BLaER1 treated with 17β-estradiol and CSF1 and Interleukin-3, amounts not matched to agents 10 nM and 100 nM (cell line): ENCODE measurements around the gene OR4F15.

ENCODE experiments used
- H3K27ac ChIP-seq, 11 experiments: shearing (Covaris generic); formaldehyde crosslinking; 2 replicates each; pipeline ENCODE4 v1.8.1; 2022
- H3K27me3 ChIP-seq, 11 experiments: shearing (Covaris generic); formaldehyde crosslinking; 2 replicates each; pipeline ENCODE4 v1.8.1; 2022
- H3K36me3 ChIP-seq, 11 experiments: shearing (Covaris generic); formaldehyde crosslinking; 2 replicates each; pipeline ENCODE4 v1.8.1; 2022
- H3K4me1 ChIP-seq, 10 experiments: shearing (Covaris generic); formaldehyde crosslinking; 2 replicates each; pipeline ENCODE4 v1.8.1; 2022
- H3K4me2 ChIP-seq, 11 experiments: shearing (Covaris generic); formaldehyde crosslinking; 2 replicates each; pipeline ENCODE4 v1.8.1; 2022
- H3K4me3 ChIP-seq, 10 experiments: shearing (Covaris generic); formaldehyde crosslinking; 2 replicates each; pipeline ENCODE4 v1.8.1; 2022
- H3K9ac ChIP-seq, 11 experiments: shearing (Covaris generic); formaldehyde crosslinking; 2 replicates each; pipeline ENCODE4 v1.8.1; 2022
- H3K9me3 ChIP-seq, 11 experiments: shearing (Covaris generic); formaldehyde crosslinking; replicated peaks in 1 of 11; 2 replicates each; pipeline ENCODE4 v1.8.1; 2022
- H4K20me1 ChIP-seq, 11 experiments: shearing (Covaris generic); formaldehyde crosslinking; 2 replicates each; pipeline ENCODE4 v1.8.1; 2022
- Cebpa-rat ChIP-seq, 11 experiments: shearing (Covaris generic); IDR thresholded peaks; 2 replicates each; pipeline ENCODE4 v1.8.1; 2022

OR4F15 gene

DNA sequence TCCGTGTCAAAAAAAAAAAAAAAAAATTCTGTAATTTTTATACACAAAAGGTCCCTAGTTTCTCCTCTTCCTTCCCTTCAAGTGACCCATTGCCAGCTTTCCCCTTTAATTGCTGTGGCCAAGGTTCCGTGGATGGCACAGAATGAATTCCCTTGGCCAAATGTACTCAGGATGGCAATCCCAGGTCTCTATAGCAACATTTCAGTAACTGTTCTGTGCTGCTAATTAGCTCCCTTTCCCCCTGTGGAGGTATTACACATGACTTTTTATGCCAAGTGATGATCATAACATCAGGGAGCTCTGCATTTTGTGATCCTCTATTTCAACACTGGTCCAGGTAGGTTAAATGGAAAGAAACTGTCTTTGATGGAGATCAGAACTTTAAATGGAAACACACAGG is 8.8 kb upstream of the OR4F15 start, which contains the start of gene OR4F6:
Gene OR4F6, plus strand, starts transcription at position 301 of the 400 bp plus-strand sequence. CDS start 2,211 bp downstream, outside the sequence.
- Histone ChIP-seq H3K36me3 (no peaks in the 10 kb centered on the region), H3K9ac (no peak within 1 kb of the TSS), H3K4me1 (no peaks in the 10 kb centered on the region), H4K20me1 (no peaks in the 10 kb centered on the region), H3K4me2 (no peak within 1 kb of the TSS), H3K9me3 (0 out of 22 replicates have a peak, but pooled peaks cover 0 to 3% (median 0%) of the 10 kb centered on the region in 11 experiments), H3K27me3 (no peaks in the 10 kb centered on the region), H3K4me3 (no peak within 1 kb of the TSS), H3K27ac (no peak within 1 kb of the TSS)
- TF ChIP-seq Cebpa-rat (IDR thresholded peaks at IDR 0.05) = no peak

DNA sequence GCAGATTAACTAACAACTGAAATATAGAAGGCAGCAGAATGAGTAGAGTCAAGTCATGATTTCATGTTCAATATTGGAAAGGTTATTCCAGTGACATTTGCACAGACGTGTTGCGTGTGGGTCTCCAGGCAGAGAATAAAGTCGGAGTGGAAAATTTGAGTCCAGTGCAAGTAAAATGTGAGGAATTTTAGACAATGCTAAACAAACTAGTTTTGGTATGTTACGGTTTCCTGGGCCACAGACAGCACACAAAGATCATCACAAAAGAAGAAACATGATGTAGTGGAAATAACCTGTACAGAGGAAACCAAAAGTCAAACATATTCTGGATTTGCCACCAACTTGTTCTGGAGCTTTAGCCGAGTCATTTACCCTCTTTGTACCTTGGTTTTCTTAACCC is 8.3 kb upstream of the OR4F15 start:
- H3K27ac ChIP-seq = no peak overlapping the region
- H3K4me2 ChIP-seq = no peak overlapping the region
- TF ChIP-seq Cebpa-rat (IDR thresholded peaks at IDR 0.05) = no peak
- no peak overlapping the region for H3K4me3 ChIP-seq
- no peak overlapping the region for H3K9ac ChIP-seq
- H3K36me3 ChIP-seq = no peaks in the 10 kb centered on the region
- no peaks in the 10 kb centered on the region for H4K20me1 ChIP-seq
- H3K4me1 ChIP-seq = no peaks in the 10 kb centered on the region
- H3K9me3 ChIP-seq = 0 out of 22 replicates have a peak, but pooled peaks cover 0 to 3% (median 0%) of the 10 kb centered on the region in 11 experiments
- H3K27me3 ChIP-seq = no peaks in the 10 kb centered on the region

DNA sequence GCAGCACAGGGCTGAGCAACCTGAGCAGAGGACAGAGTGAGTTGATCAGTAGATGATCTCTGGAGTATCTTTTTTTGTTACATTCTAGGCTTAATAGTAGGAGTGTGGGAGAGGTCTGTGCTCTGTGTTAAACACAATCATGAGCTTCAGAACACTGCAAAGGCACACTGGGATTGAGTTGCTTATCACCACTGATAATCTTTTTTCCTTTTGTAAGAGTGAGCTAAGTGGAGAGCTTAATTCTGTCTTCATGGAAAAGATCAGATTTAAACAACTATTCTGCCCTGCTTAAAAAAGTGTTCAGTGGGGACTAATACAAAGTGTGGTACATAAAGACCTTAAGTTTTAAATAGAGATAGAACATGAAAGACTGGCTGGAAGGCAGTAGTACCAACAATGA is 7.6 kb upstream of the OR4F15 start:
- H3K27ac ChIP-seq = no peak overlapping the region
- no peak overlapping the region for H3K4me3 ChIP-seq
- H3K36me3 ChIP-seq = no peaks in the 10 kb centered on the region
- no peaks in the 10 kb centered on the region for H4K20me1 ChIP-seq
- TF ChIP-seq Cebpa-rat (IDR thresholded peaks at IDR 0.05) = no peak
- H3K4me1 ChIP-seq = no peaks in the 10 kb centered on the region
- no peaks in the 10 kb centered on the region for H3K27me3 ChIP-seq
- H3K4me2 ChIP-seq = no peak overlapping the region
- H3K9me3 ChIP-seq = 0 out of 22 replicates have a peak, but pooled peaks cover 0 to 3% (median 0%) of the 10 kb centered on the region in 11 experiments
- no peak overlapping the region for H3K9ac ChIP-seq

DNA sequence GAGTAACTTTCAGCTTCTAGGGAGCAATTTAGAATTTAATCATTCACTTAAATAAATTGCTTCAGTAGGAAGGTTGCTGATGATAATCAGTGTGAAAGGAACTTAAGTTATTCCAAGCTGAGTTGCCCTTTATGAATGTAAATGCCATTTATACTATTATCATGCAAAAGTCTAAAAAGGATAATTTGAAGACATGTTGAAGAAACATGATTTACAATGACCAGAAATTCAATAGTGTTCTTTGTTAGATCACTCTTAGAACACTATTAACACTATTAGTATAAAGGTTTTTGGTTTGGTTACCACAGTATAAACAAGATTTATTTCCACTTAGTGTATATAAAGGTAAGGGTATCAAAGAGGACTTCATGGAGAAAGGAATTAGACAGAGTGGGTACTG is 7.1 kb upstream of the OR4F15 start:
- no peaks in the 10 kb centered on the region for H3K36me3 ChIP-seq
- no peak overlapping the region for H3K27ac ChIP-seq
- no peak overlapping the region for H3K4me3 ChIP-seq
- 0 out of 22 replicates have a peak, but pooled peaks cover 0 to 3% (median 0%) of the 10 kb centered on the region in 11 experiments for H3K9me3 ChIP-seq
- no peaks in the 10 kb centered on the region for H3K4me1 ChIP-seq
- no peaks in the 10 kb centered on the region for H3K27me3 ChIP-seq
- no peaks in the 10 kb centered on the region for H4K20me1 ChIP-seq
- H3K9ac ChIP-seq = no peak overlapping the region
- TF ChIP-seq Cebpa-rat (IDR thresholded peaks at IDR 0.05) = no peak
- no peak overlapping the region for H3K4me2 ChIP-seq

DNA sequence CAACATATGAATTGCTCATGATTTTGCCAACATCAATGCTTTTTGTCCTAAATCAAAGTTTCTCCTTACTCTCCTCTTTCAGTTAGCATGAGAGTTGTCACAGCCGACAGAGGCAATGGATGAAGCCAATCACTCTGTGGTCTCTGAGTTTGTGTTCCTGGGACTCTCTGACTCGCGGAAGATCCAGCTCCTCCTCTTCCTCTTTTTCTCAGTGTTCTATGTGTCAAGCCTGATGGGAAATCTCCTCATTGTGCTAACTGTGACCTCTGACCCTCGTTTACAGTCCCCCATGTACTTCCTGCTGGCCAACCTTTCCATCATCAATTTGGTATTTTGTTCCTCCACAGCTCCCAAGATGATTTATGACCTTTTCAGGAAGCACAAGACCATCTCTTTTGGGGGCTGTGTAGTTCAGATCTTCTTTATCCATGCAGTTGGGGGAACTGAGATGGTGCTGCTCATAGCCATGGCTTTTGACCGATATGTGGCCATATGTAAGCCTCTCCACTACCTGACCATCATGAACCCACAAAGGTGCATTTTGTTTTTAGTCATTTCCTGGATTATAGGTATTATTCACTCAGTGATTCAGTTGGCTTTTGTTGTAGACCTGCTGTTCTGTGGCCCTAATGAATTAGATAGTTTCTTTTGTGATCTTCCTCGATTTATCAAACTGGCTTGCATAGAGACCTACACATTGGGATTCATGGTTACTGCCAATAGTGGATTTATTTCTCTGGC is 6.2 kb upstream of the OR4F15 start:
- no peak for TF ChIP-seq Cebpa-rat (IDR thresholded peaks at IDR 0.05)
- no peaks in the 10 kb centered on the region for H3K36me3 ChIP-seq
- no peaks in the 10 kb centered on the region for H4K20me1 ChIP-seq
- no peak overlapping the region for H3K27ac ChIP-seq
- H3K4me1 ChIP-seq = no peaks in the 10 kb centered on the region
- H3K4me2 ChIP-seq = no peak overlapping the region
- H3K4me3 ChIP-seq = no peak overlapping the region
- 0 out of 22 replicates have a peak, but pooled peaks cover 0 to 3% (median 0%) of the 10 kb centered on the region in 11 experiments for H3K9me3 ChIP-seq
- no peaks in the 10 kb centered on the region for H3K27me3 ChIP-seq
- H3K9ac ChIP-seq = no peak overlapping the region

DNA sequence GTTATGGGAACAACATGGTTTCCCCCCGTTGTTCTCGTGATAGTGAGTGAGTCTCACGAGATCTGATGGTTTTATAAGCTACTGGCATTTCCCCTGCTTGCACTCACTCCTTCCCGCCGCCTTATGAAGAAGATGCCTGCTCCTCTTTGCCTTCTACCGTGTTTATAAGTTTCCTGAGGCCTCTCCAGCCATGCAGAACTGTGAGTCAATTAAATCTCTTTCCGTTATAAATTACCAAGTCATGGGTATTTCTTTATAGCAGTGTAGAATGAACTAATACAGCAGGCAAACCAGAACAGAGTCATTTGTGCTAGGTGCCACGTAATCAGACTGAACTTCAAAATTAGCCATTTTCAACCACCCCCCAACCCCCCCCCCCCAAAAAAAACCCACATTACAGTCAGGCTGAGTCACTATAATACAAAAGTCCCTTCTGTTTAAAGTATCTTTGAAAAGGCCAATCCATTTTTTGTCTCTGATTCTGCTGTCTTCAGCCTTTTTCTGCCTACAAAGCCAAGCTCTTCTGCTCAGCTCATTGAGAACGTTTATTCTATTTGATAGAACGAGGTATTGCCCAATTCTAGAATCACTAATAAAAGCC is 4.6 kb upstream of the OR4F15 start:
- no peaks in the 10 kb centered on the region for H3K36me3 ChIP-seq
- no peaks in the 10 kb centered on the region for H3K9me3 ChIP-seq
- H4K20me1 ChIP-seq = no peaks in the 10 kb centered on the region
- H3K4me3 ChIP-seq = no peak overlapping the region
- no peak overlapping the region for H3K9ac ChIP-seq
- H3K27me3 ChIP-seq = no peaks in the 10 kb centered on the region
- H3K4me1 ChIP-seq = no peaks in the 10 kb centered on the region
- H3K4me2 ChIP-seq = no peak overlapping the region
- no peak for TF ChIP-seq Cebpa-rat (IDR thresholded peaks at IDR 0.05)
- no peak overlapping the region for H3K27ac ChIP-seq

DNA sequence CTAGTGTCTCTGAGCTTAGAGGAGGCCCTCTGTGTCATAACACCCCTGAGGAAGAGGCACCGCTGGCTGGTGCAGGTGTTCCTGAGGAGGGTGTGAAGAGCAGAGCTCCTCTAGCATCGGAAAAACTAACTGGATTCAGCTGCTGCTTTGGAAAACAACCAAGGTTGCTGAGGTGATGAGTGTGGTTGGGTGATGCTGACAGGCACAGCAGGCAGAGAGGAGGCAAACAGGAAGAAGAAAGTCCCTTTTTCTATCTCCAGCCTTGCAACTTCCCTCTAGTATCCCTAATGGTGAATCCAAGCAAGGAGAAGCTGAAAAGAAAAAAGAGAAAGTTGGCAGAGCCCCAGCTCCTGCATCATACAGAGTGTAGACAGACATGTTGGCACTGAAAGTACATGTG is 3.8 kb upstream of the OR4F15 start:
- Histone ChIP-seq H3K4me2 (no peak overlapping the region), H3K27me3 (no peaks in the 10 kb centered on the region), H3K9me3 (no peaks in the 10 kb centered on the region), H3K9ac (no peak overlapping the region), H3K4me1 (no peaks in the 10 kb centered on the region), H3K27ac (no peak overlapping the region), H3K36me3 (no peaks in the 10 kb centered on the region), H3K4me3 (no peak overlapping the region), H4K20me1 (no peaks in the 10 kb centered on the region)
- no peak for TF ChIP-seq Cebpa-rat (IDR thresholded peaks at IDR 0.05)

DNA sequence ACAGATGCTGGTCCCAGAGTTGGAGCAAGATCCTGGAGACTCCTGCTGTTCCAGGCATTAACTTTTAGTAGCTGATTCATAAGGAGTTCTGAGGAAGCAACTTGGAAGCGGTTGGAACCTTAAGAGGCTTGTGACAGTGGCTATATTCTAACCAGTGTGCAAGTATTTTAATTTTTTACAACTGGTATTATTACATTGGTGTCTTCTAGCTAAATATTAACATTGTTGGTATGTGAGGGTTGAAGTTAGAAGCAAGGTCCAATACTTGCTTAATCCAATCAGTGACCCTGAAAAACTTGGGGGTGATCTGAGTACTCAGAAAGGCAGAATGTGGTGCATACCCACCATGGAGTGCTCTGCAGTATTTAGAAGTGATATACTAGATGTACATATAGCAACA is 1.5 kb upstream of the OR4F15 start:
- Histone ChIP-seq H3K36me3 (no peaks in the 10 kb centered on the region), H3K9ac (no peak overlapping the region), H3K27me3 (no peaks in the 10 kb centered on the region), H3K4me3 (no peak overlapping the region), H3K9me3 (no peaks in the 10 kb centered on the region), H3K27ac (no peak overlapping the region), H3K4me2 (no peak overlapping the region), H3K4me1 (no peaks in the 10 kb centered on the region), H4K20me1 (no peaks in the 10 kb centered on the region)
- no peak for TF ChIP-seq Cebpa-rat (IDR thresholded peaks at IDR 0.05)

DNA sequence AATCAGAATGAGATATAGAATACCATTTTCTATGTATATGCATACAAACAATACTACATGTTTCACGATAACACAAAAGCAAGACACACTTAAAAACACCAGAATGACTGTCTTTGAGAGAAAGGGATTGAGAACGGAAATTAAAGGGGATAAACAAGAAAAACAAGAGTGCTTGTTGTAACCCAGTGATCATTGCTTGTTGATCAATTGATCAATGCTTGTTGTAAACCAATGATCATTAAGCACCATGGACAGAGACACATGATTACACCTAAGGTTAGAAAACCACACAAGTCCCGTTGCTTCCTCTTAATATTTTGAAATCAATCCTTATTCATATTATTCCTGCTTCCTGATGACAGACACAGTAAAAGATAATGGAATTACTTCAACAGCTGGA is 1.1 kb upstream of the OR4F15 start:
- H3K27ac ChIP-seq = no peak overlapping the region
- H3K27me3 ChIP-seq = no peaks in the 10 kb centered on the region
- no peaks in the 10 kb centered on the region for H4K20me1 ChIP-seq
- no peaks in the 10 kb centered on the region for H3K9me3 ChIP-seq
- TF ChIP-seq Cebpa-rat (IDR thresholded peaks at IDR 0.05) = no peak
- H3K4me1 ChIP-seq = no peaks in the 10 kb centered on the region
- H3K4me2 ChIP-seq = no peak overlapping the region
- no peaks in the 10 kb centered on the region for H3K36me3 ChIP-seq
- H3K9ac ChIP-seq = no peak overlapping the region
- no peak overlapping the region for H3K4me3 ChIP-seq
